DOHH2 (cell line): ENCODE results near the gene HLA-A.

Source experiments
- H3F3A ChIP-seq: fragments of 200-600 bp; sonication (generic), shearing (Covaris generic); 2 replicates; pipeline ENCODE4 v1.6.0; 2016; ENCODE audit warnings: antibody characterized with exemption, mild to moderate bottlenecking; ENCODE audit not compliant: control insufficient read depth, insufficient read depth
- H3K27ac ChIP-seq: fragments of 200-600 bp; sonication (generic); 2 replicates; pipeline ENCODE4 v1.5.1; 2014; ENCODE audit warnings: low read depth, mild to moderate bottlenecking, low read length, moderate library complexity
- H3K27me3 ChIP-seq: fragments of 200-600 bp; sonication (generic); 2 replicates; pipeline ENCODE4 v1.6.1; 2014; ENCODE audit warnings: mild to moderate bottlenecking, low read length, mixed read lengths; ENCODE audit not compliant: control insufficient read depth
- H3K36me3 ChIP-seq: fragments of 200-600 bp; sonication (generic); 2 replicates; pipeline ENCODE4 v1.6.1; 2014; ENCODE audit warnings: mild to moderate bottlenecking, low read length, moderate library complexity, mixed read lengths; ENCODE audit not compliant: control insufficient read depth
- H3K4me1 ChIP-seq: fragments of 200-600 bp; sonication (generic); 2 replicates; pipeline ENCODE4 v1.6.1; 2014; ENCODE audit warnings: mild to moderate bottlenecking, low read length, mixed read lengths; ENCODE audit not compliant: control insufficient read depth
- H3K4me2 ChIP-seq: fragments of 200-600 bp; sonication (generic); 2 replicates; pipeline ENCODE4 v1.6.0; 2014; ENCODE audit warnings: mild to moderate bottlenecking, low read length, moderate library complexity
- H3K4me3 ChIP-seq: fragments of 200-600 bp; sonication (generic); 2 replicates; pipeline ENCODE4 v1.5.1; 2014; ENCODE audit warnings: mild to moderate bottlenecking, low read length, mixed read lengths
- H3K79me2 ChIP-seq: fragments of 200-600 bp; sonication (generic); 2 replicates; pipeline ENCODE4 v1.6.1; 2014; ENCODE audit warnings: mild to moderate bottlenecking, low read length, mixed read lengths; ENCODE audit not compliant: control insufficient read depth
- H3K9me2 ChIP-seq: fragments of 200-600 bp; sonication (generic); replicated peaks from 2 replicates; pipeline ENCODE4 v1.6.1; 2014; ENCODE audit warnings: mild to moderate bottlenecking, low read length, mixed read lengths; ENCODE audit not compliant: control insufficient read depth
- H3K9me3 ChIP-seq: fragments of 200-600 bp; sonication (generic); 2 replicates; pipeline ENCODE4 v1.6.1; 2014; ENCODE audit warnings: antibody characterized with exemption, low read length, mixed read lengths; ENCODE audit not compliant: control insufficient read depth, insufficient read depth
- H4K20me1 ChIP-seq: fragments of 200-600 bp; sonication (generic); 2 replicates; pipeline ENCODE4 v1.6.0; 2014; ENCODE audit warnings: low read depth, mild to moderate bottlenecking, antibody characterized with exemption, low read length, moderate library complexity; ENCODE audit not compliant: control insufficient read depth, insufficient read depth
- EZH2phosphoT487 ChIP-seq: fragments of 200-600 bp; sonication (generic); IDR thresholded peaks from 2 replicates; pipeline ENCODE4 v1.6.1; 2017; ENCODE audit warnings: borderline replicate concordance, mild to moderate bottlenecking, antibody characterized with exemption, low read length, moderate library complexity, mixed read lengths
- TF ChIP-seq, protein P1 (sequence below): fragments of 200-600 bp; sonication (generic); IDR thresholded peaks from one replicate; pipeline ENCODE4 v1.5.1; 2014; ENCODE audit warnings: antibody characterized with exemption, mild to moderate bottlenecking, low read depth, low read length; ENCODE audit not compliant: poor library complexity, severe bottlenecking

The HLA-A gene

GRCh38 chr6:29967379-29968010 lies 25.2 kb downstream of the HLA-A start:
- H4K20me1 ChIP-seq: no peaks in the 10 kb centered on the region
- peaks cover 15% of the 10 kb centered on the region for H3F3A ChIP-seq
- no peaks in the 10 kb centered on the region for H3K9me2 ChIP-seq
- H3K4me1 ChIP-seq: peaks cover 39% of the 10 kb centered on the region
- H3K27me3 ChIP-seq: 0 out of 2 replicates have a peak, but pooled peaks cover 7% of the 10 kb centered on the region
- H3K9me3 ChIP-seq: no peaks in the 10 kb centered on the region
- no peaks in the 10 kb centered on the region for H3K79me2 ChIP-seq
- TF ChIP-seq EZH2phosphoT487: no peak
- TF ChIP-seq, protein P1, sequence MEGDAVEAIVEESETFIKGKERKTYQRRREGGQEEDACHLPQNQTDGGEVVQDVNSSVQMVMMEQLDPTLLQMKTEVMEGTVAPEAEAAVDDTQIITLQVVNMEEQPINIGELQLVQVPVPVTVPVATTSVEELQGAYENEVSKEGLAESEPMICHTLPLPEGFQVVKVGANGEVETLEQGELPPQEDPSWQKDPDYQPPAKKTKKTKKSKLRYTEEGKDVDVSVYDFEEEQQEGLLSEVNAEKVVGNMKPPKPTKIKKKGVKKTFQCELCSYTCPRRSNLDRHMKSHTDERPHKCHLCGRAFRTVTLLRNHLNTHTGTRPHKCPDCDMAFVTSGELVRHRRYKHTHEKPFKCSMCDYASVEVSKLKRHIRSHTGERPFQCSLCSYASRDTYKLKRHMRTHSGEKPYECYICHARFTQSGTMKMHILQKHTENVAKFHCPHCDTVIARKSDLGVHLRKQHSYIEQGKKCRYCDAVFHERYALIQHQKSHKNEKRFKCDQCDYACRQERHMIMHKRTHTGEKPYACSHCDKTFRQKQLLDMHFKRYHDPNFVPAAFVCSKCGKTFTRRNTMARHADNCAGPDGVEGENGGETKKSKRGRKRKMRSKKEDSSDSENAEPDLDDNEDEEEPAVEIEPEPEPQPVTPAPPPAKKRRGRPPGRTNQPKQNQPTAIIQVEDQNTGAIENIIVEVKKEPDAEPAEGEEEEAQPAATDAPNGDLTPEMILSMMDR: peak; percentile 45
- H3K27ac ChIP-seq: no peak overlapping the region
- H3K4me2 ChIP-seq: no peak overlapping the region
- no peaks in the 10 kb centered on the region for H3K36me3 ChIP-seq
- no peak overlapping the region for H3K4me3 ChIP-seq

- Histone ChIP-seq H3K36me3 (no peaks in the 10 kb centered on the region), H4K20me1 (no peaks in the 10 kb centered on the region), H3K79me2 (no peaks in the 10 kb centered on the region), H3K4me3 (no peak overlapping the region), H3K4me1 (peaks cover 43% of the 10 kb centered on the region), H3K27ac (no peak overlapping the region), H3K27me3 (0 out of 2 replicates have a peak, but pooled peaks cover 7% of the 10 kb centered on the region), H3F3A (peaks cover 15% of the 10 kb centered on the region), H3K9me3 (no peaks in the 10 kb centered on the region), H3K9me2 (no peaks in the 10 kb centered on the region), H3K4me2 (no peak overlapping the region)
- TF ChIP-seq, protein P1: no peak
- TF ChIP-seq EZH2phosphoT487: no peak
These were observed 25.8 kb downstream of the HLA-A start for GRCh38 chr6:29968130-29968529.

DNA sequence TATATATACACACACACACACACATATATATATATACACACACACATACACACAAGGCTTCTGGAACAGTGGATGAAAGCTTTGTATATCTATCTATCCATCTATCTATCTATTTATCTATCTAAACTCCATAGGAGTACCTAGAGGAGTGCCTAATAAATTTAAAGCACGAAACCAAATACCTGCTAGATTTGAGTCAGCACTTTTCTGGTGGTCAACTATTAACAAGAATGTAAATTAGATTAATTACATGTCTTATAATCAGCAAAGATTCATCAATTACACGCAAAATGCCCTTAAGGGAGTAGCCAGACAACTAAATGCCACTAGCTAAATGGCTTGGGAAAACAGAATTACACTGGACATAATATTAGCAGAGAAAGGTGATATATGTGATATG lies 26.6 kb downstream of the HLA-A start:
- H3K36me3 ChIP-seq: no peaks in the 10 kb centered on the region
- H4K20me1 ChIP-seq: no peaks in the 10 kb centered on the region
- TF ChIP-seq EZH2phosphoT487: no peak
- TF ChIP-seq, protein P1: no peak

More for the DNA sequence above, 26.6 kb downstream of the HLA-A start:
- no peaks in the 10 kb centered on the region for H3K9me2 ChIP-seq
- H3F3A ChIP-seq: peaks cover 15% of the 10 kb centered on the region
- no peak overlapping the region for H3K4me3 ChIP-seq
- H3K27me3 ChIP-seq: 0 out of 2 replicates have a peak, but pooled peaks cover 7% of the 10 kb centered on the region
- peaks cover 43% of the 10 kb centered on the region for H3K4me1 ChIP-seq
- no peak overlapping the region for H3K27ac ChIP-seq
- no peaks in the 10 kb centered on the region for H3K79me2 ChIP-seq
- H3K4me2 ChIP-seq: no peak overlapping the region
- H3K9me3 ChIP-seq: no peaks in the 10 kb centered on the region
